ENCODE results near the gene GNAT3.

DNA sequence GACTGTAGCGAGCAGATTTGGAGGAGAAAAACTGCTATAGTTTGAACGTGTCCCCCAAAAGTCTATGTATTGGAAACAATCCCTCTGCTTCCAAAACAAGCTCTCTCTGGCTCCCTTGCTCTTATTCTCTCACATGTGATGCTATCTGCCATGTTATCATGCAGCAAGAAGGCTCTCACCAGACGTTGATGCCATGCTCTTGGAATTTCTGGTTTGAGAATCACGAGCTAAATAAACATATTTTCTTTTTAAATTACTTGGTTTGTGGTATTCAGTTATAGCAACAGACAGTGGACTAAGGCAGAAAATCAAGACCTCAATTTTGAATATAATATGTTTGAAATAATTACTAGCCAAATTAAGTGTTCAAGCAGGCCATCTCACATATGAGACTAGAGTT is 17.5 kb upstream of the GNAT3 start:
- no peak for TF ChIP-seq POLR2A (IDR thresholded peaks at IDR 0.05)
- TF ChIP-seq, protein P1, sequence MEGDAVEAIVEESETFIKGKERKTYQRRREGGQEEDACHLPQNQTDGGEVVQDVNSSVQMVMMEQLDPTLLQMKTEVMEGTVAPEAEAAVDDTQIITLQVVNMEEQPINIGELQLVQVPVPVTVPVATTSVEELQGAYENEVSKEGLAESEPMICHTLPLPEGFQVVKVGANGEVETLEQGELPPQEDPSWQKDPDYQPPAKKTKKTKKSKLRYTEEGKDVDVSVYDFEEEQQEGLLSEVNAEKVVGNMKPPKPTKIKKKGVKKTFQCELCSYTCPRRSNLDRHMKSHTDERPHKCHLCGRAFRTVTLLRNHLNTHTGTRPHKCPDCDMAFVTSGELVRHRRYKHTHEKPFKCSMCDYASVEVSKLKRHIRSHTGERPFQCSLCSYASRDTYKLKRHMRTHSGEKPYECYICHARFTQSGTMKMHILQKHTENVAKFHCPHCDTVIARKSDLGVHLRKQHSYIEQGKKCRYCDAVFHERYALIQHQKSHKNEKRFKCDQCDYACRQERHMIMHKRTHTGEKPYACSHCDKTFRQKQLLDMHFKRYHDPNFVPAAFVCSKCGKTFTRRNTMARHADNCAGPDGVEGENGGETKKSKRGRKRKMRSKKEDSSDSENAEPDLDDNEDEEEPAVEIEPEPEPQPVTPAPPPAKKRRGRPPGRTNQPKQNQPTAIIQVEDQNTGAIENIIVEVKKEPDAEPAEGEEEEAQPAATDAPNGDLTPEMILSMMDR (IDR thresholded peaks at IDR 0.05): no peak
